Ishikawa (cell line): ENCODE data around the gene WSCD1.

ENCODE experiments used
- CEBPB ChIP-seq: IDR thresholded peaks from 2 replicates; pipeline ENCODE4 v1.6.1; 2012
- CREB1 ChIP-seq: IDR thresholded peaks from 2 replicates; pipeline ENCODE4 v1.6.1; 2012; ENCODE audit warnings: low read depth
- EP300 ChIP-seq: IDR thresholded peaks from 2 replicates; pipeline ENCODE4 v1.6.1; 2012; ENCODE audit warnings: borderline replicate concordance
- RAD21 ChIP-seq: IDR thresholded peaks from 2 replicates; pipeline ENCODE4 v1.6.1; 2012; ENCODE audit warnings: low read depth
- TAF1 ChIP-seq: IDR thresholded peaks from 2 replicates; pipeline ENCODE4 v1.6.1; 2012; ENCODE audit warnings: low read depth, mild to moderate bottlenecking
- ZBTB7A ChIP-seq: IDR thresholded peaks from 2 replicates; pipeline ENCODE4 v1.6.1; 2012; ENCODE audit warnings: low read depth
- TF ChIP-seq, protein P1 (sequence below): IDR thresholded peaks from 2 replicates; pipeline ENCODE4 v1.6.1; 2012

DNA sequence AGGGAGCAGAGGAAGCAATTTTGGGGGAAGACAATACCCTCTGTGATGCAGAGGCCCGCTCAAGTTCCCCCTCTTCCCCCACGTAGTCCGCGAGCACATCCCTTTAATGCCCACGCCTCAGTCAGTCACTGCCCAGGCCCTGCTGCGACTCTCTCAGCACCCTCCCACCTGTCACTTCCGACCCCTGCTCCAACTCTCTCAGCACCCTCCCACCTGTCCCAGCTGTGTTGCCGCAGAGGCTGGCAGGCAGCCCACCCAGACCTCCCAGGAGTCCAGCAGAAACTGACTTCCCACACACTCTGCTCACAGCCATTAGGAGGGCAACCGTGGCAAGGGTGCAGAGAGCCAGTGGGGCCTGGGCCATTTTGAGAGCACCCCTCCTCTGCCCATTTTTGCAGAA is 92.7 kb downstream of the WSCD1 start:
- TF ChIP-seq EP300 = no peak
- TF ChIP-seq ZBTB7A = no peak
- no peak for TF ChIP-seq CREB1
- no peak for TF ChIP-seq TAF1
- TF ChIP-seq, protein P1, sequence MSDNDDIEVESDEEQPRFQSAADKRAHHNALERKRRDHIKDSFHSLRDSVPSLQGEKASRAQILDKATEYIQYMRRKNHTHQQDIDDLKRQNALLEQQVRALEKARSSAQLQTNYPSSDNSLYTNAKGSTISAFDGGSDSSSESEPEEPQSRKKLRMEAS = no peak
- TF ChIP-seq CEBPB = no peak
- TF ChIP-seq RAD21 = no peak
